Uterine smooth muscle cell (primary cell): ENCODE results near the gene RPL34. TPM values are rescaled to one million over a fixed set of nuclear protein-coding genes. Genes with fewer than 3 reads are reported as not detected.

ENCODE experiments used
- total RNA-seq: library from RNA; depleted of rRNA; stranded (reverse); fragments of >200 nt; gene quantifications from 2 replicates; pipeline ENCODE4 v1.2.3, GENCODE V29; 2014

Gene RPL34
- total RNA-seq = 495 and 534 TPM in 2 replicates

GRCh38 chr4:108620101-108620932 lies at the start of gene RPL34:
Gene RPL34 (plus strand): TSS chr4:108620576. CDS start chr4:108621960, 1,384 bp downstream.

GRCh38 chr4:108650212-108651013 lies 30.0 kb downstream of the RPL34 start, which contains the start of gene OSTC:
Gene OSTC (plus strand): TSS chr4:108650599. CDS start chr4:108650656, 57 bp downstream.

Other genes with a start within 250 kb of the RPL34 start
- gene OSTC, start 30.0 kb downstream of the RPL34 start, total RNA-seq = 266 and 348 TPM in 2 replicates
- gene ETNPPL, start 142.5 kb downstream of the RPL34 start, total RNA-seq = not detected in 2 replicates